RPMI7951 (cell line): ENCODE measurements around the gene ABCC3. TPM values are rescaled to one million over a fixed set of nuclear protein-coding genes. Genes with fewer than 3 reads are reported as not detected.

Experiments
- DNase-seq: peaks from one replicate; pipeline ENCODE4 v3.0.0-alpha.2; 2012; ENCODE audit warnings: low read depth
- total RNA-seq: library from RNA; depleted of rRNA; stranded (reverse); fragments of >200 nt; shearing (Covaris generic); gene quantifications from 2 replicates; pipeline ENCODE4 v1.2.3, GENCODE V29; 2014

ABCC3 gene
- total RNA-seq, 1 experiment from 2014 or later = 28.4 TPM

GRCh38 chr17:50627782-50628601 is 6.7 kb upstream of the ABCC3 start:
- DNase-seq = no peak

- no peak for DNase-seq
Measured at GRCh38 chr17:50629902-50630301, 4.8 kb upstream of the ABCC3 start.

GRCh38 chr17:50630524-50631194 is 4.0 kb upstream of the ABCC3 start:
- DNase-seq = no peak

- peak; percentile 57 for DNase-seq
Measured at GRCh38 chr17:50631195-50631907, 3.3 kb upstream of the ABCC3 start.

- no peak for DNase-seq
Measured at GRCh38 chr17:50631908-50632571, 2.6 kb upstream of the ABCC3 start.

GRCh38 chr17:50632637-50633036 is 2.0 kb upstream of the ABCC3 start:
- no peak for DNase-seq

- no peak for DNase-seq
Measured at GRCh38 chr17:50633683-50634082, 998 bp upstream of the ABCC3 start.

GRCh38 chr17:50634915-50635731 is 442 bp downstream of the ABCC3 start:
- DNase-seq = no peak

GRCh38 chr17:50635732-50635981 is 976 bp downstream of the ABCC3 start:
- no peak for DNase-seq

GRCh38 chr17:50635982-50636803 is 1.5 kb downstream of the ABCC3 start:
- DNase-seq = no peak

GRCh38 chr17:50636804-50637195 is 2.1 kb downstream of the ABCC3 start:
- DNase-seq = no peak

- no peak for DNase-seq
Measured at GRCh38 chr17:50637829-50638605, 3.3 kb downstream of the ABCC3 start.

- DNase-seq = no peak
Measured at GRCh38 chr17:50638606-50638965, 3.9 kb downstream of the ABCC3 start.

GRCh38 chr17:50638966-50639713 is 4.5 kb downstream of the ABCC3 start:
- peak; percentile 99 for DNase-seq

- DNase-seq = peak; percentile 74
Measured at GRCh38 chr17:50640686-50641351, 6.1 kb downstream of the ABCC3 start.

GRCh38 chr17:50641357-50641756 is 6.7 kb downstream of the ABCC3 start:
- no peak for DNase-seq

- DNase-seq = no peak
Measured at GRCh38 chr17:50642071-50642721, 7.5 kb downstream of the ABCC3 start.
